HCT116 (cell line): ENCODE measurements around the gene WIZ. TPM values are rescaled to one million over a fixed set of nuclear protein-coding genes. Genes with fewer than 3 reads are reported as not detected.

Experiments
- ATAC-seq: fragments of 200-7000 bp; cut with Tn5 transposase; 2 replicates; pipeline ENCODE4 v1.9.1; 2020; ENCODE audit warnings: mild to moderate bottlenecking, moderate library complexity
- BruUV-seq: library from RNA; stranded (reverse); fragments of 400-500 nt; replicated peaks from 2 replicates; lab custom pipeline; 2021; lab: Mats Ljungman, UMichigan
- CTCF ChIA-PET: fragments of 300-600 bp; sonication (Branson Sonifier 250); formaldehyde crosslinking; loops from one replicate; lab custom pipeline; 2021; ENCODE audit warnings: antibody characterized with exemption; lab: Charles Lee
- POLR2A ChIA-PET: fragments of 300-600, 350-600 bp; sonication (Branson Sonifier 250); formaldehyde crosslinking; loops from one replicate; lab custom pipeline; 2021; ENCODE audit warnings: antibody characterized with exemption; lab: Charles Lee
- RAD21 ChIA-PET, 2 experiments: fragments of 300-600 bp; sonication (Branson Sonifier 250); formaldehyde crosslinking; loops; one replicate each; lab custom pipeline; 2023; ENCODE audit warnings: low total read pairs in 2 of 2; ENCODE audit not compliant: uncharacterized antibody in 2 of 2, unreplicated experiment in 2 of 2, low non-redundant PET in 1 of 2; lab: Charles Lee
- DNase-seq: peaks from one replicate; pipeline ENCODE4 v3.0.0-alpha.2; 2010; ENCODE audit warnings: low read depth, low spot score
- H2AFZ ChIP-seq: fragments of 200-600 bp; shearing (Covaris generic), sonication (generic); 2 replicates; pipeline ENCODE4 v1.6.1; 2017; ENCODE audit warnings: low read depth, mixed run types, mixed read lengths, antibody characterized with exemption, low read length; ENCODE audit not compliant: poor library complexity, severe bottlenecking
- H3K27ac ChIP-seq: 2 replicates; pipeline ENCODE4 v1.5.1; 2012; ENCODE audit warnings: low read depth, low read length
- H3K27me3 ChIP-seq: fragments of 200-600 bp; sonication (generic); 2 replicates; pipeline ENCODE4 v1.6.1; 2016; ENCODE audit warnings: mixed run types, low read length, mixed read lengths; ENCODE audit not compliant: insufficient read depth
- H3K36me3 ChIP-seq, 2 experiments: fragments of 200-500 bp in 1 of 2; fragments of 200-600 bp in 1 of 2; sonication (Bioruptor generic) in 1 of 2; sonication (generic) in 1 of 2; 2 replicates each; pipeline versions ENCODE4 v1.5.1 to v1.6.1; 2014 to 2016; ENCODE audit warnings: low read length in 2 of 2, inconsistent platforms in 1 of 2, mixed read lengths in 1 of 2, mixed run types in 1 of 2; ENCODE audit not compliant: insufficient read depth in 2 of 2, control insufficient read depth in 1 of 2
- H3K4me1 ChIP-seq, 2 experiments: fragments of 200-600 bp in 1 of 2; sonication (generic) in 1 of 2; 2 replicates each; pipeline versions ENCODE4 v1.5.1 to v1.6.1; 2012 to 2017; ENCODE audit warnings: low read length in 2 of 2, inconsistent platforms in 1 of 2, mild to moderate bottlenecking in 1 of 2, mixed read lengths in 1 of 2, mixed run types in 1 of 2, moderate library complexity in 1 of 2; ENCODE audit not compliant: insufficient read depth in 2 of 2, control insufficient read depth in 1 of 2
- H3K4me2 ChIP-seq: fragments of 200-600 bp; sonication (generic); 2 replicates; pipeline ENCODE4 v1.6.1; 2017; ENCODE audit warnings: mixed run types, low read length, mixed read lengths
- H3K4me3 ChIP-seq, 2 experiments: fragments of 200-600 bp in 1 of 2; sonication (generic) in 1 of 2; replicated peaks in 1 of 2; 2 replicates each; pipeline ENCODE4 v1.5.1; 2011 to 2016; ENCODE audit warnings: low read length in 2 of 2, control low read depth in 1 of 2, low read depth in 1 of 2, mild to moderate bottlenecking in 1 of 2, mixed read lengths in 1 of 2, mixed run types in 1 of 2
- H3K79me2 ChIP-seq: fragments of 200-600 bp; sonication (generic); 2 replicates; pipeline ENCODE4 v1.6.1; 2017; ENCODE audit warnings: mild to moderate bottlenecking, mixed run types, low read length, moderate library complexity, mixed read lengths; ENCODE audit not compliant: insufficient read depth
- H3K9ac ChIP-seq: fragments of 200-600 bp; sonication (generic); 2 replicates; pipeline ENCODE4 v1.6.1; 2016; ENCODE audit warnings: low read length, mixed read lengths
- H3K9me2 ChIP-seq: fragments of 200-600 bp; sonication (generic), shearing (Covaris generic); 2 replicates; pipeline ENCODE4 v1.6.1; 2017; ENCODE audit warnings: mixed run types, mild to moderate bottlenecking, moderate library complexity; ENCODE audit not compliant: insufficient read depth
- H3K9me3 ChIP-seq, 2 experiments: fragments of 200-500 bp in 1 of 2; fragments of 200-600 bp in 1 of 2; sonication (Bioruptor generic) in 1 of 2; sonication (generic) in 1 of 2; 2 replicates each; pipeline ENCODE4 v1.6.1; 2014 to 2017; ENCODE audit warnings: low read length in 2 of 2, mixed read lengths in 2 of 2, inconsistent platforms in 1 of 2, low read depth in 1 of 2, mild to moderate bottlenecking in 1 of 2, mixed run types in 1 of 2, moderate library complexity in 1 of 2; ENCODE audit not compliant: control insufficient read depth in 1 of 2, insufficient read depth in 1 of 2
- H4K20me1 ChIP-seq: fragments of 200-600 bp; sonication (generic), shearing (Covaris generic); 2 replicates; pipeline ENCODE4 v1.6.1; 2017; ENCODE audit warnings: mixed run types, mild to moderate bottlenecking, moderate library complexity; ENCODE audit not compliant: insufficient read depth
- ELF1 ChIP-seq: IDR thresholded peaks from 2 replicates; pipeline ENCODE4 v1.6.1; 2012; ENCODE audit warnings: low read depth, borderline replicate concordance
- EZH2 ChIP-seq: fragments of 200-600 bp; sonication (generic); IDR thresholded peaks from 2 replicates; pipeline ENCODE4 v1.6.1; 2017; ENCODE audit warnings: antibody characterized with exemption, mixed run types
- POLR2A ChIP-seq: IDR thresholded peaks from 2 replicates; pipeline ENCODE4 v1.7.0; 2011; ENCODE audit warnings: borderline replicate concordance; ENCODE audit not compliant: insufficient read depth, insufficient read length; ENCODE audit errors: extremely low read depth
- YY1 ChIP-seq: IDR thresholded peaks from 2 replicates; pipeline ENCODE4 v1.6.1; 2011; ENCODE audit warnings: low read length, low read depth, moderate library complexity, mild to moderate bottlenecking; ENCODE audit not compliant: insufficient replicate concordance; ENCODE audit errors: extremely low read depth
- intact Hi-C: fragments of 100-400 bp; cut with micrococcal nuclease; formaldehyde crosslinking; loops from 2 replicates; pipeline ENCODE4 v1.10.0; 2022
- total RNA-seq: library from RNA; stranded (reverse); gene quantifications from one replicate; pipeline ENCODE4 v1.2.1, GENCODE V29; 2021; ENCODE audit not compliant: unreplicated experiment
- TF ChIP-seq, protein P1 (sequence below): IDR thresholded peaks from 2 replicates; pipeline ENCODE4 v1.6.1; 2012
- TF ChIP-seq, protein P2 (sequence below): IDR thresholded peaks from 2 replicates; pipeline ENCODE4 v1.6.1; 2012

Gene WIZ
- total RNA-seq, 1 experiment from 2014 or later = 28.4 TPM

DNA sequence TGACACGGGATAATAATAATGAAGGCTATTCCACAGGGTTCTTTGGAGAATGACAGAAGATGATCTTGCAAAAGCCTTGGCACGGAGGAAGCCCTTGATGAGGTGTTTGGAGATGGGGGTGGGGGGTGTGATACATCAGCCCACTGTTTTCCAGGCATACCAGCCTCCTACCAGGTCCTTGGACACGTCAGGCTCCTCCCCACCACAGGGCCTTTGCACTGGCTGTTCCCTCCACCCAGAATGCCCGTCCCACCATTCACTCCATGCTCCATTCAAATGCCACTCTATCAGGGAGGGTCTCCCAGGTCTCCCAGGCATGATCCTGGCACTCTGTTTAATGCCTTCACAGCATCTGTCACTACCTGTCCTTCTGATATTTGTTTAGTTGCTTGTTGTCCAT, 2.7 kb downstream of the WIZ start (continued):
- TF ChIP-seq EZH2 = no peak

DNA sequence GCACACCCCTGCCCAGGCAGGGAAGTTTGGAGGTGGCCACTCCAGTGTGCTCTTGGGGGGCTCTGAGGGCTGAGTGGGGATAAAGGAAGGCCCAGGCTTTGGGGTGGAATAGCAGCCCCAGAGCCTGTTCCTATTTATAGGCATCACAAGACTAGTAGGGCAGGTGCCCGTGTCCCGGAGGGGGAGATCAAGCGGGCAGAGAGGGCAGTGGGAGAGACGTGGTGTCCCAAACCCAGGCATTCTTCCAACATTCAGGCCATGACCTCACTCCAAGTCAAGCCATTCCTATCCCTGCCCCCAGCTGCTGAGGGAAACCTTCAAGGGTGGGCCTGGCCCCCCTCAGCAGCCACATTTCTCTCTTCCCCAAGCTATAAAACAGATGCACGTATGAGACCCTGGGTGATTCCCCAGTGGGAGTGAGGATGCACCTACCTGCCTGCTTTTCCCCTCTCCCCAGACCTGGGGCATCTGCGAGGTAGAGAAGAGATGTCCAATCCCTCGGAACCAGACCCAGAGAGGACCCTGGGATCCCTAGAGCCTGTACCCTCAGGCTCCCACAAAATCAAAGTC, 3.9 kb downstream of the WIZ start:
- CTCF ChIA-PET = no interaction called here
- no peaks in the 10 kb centered on the region for H3K79me2 ChIP-seq
- no peaks in the 10 kb centered on the region for H3K36me3 ChIP-seq
- RAD21 ChIA-PET = no interaction called here
- no peaks in the 10 kb centered on the region for H3K27me3 ChIP-seq
- intact Hi-C loops = no loop called here
- DNase-seq = no peak
- H2AFZ ChIP-seq = no peak overlapping the region
- no peaks in the 10 kb centered on the region for H3K9me3 ChIP-seq
- H3K4me1 ChIP-seq = peaks cover 6 to 19% of the 10 kb centered on the region in 2 experiments; a peak in 3 of 4 replicates
- H3K4me3 ChIP-seq = no peak overlapping the region
- TF ChIP-seq, protein P1, sequence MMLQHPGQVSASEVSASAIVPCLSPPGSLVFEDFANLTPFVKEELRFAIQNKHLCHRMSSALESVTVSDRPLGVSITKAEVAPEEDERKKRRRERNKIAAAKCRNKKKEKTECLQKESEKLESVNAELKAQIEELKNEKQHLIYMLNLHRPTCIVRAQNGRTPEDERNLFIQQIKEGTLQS = no peak
- TF ChIP-seq, all 23 proteins: peak for 0
- H3K9me2 ChIP-seq = no peaks in the 10 kb centered on the region
- no TSS peak for BruUV-seq
- H4K20me1 ChIP-seq = no peaks in the 10 kb centered on the region
- H3K4me2 ChIP-seq = no peak overlapping the region
- POLR2A ChIA-PET = no interaction called here
- ATAC-seq = no peak
- H3K27ac ChIP-seq = no peak overlapping the region
- H3K9ac ChIP-seq = no peak overlapping the region

DNA sequence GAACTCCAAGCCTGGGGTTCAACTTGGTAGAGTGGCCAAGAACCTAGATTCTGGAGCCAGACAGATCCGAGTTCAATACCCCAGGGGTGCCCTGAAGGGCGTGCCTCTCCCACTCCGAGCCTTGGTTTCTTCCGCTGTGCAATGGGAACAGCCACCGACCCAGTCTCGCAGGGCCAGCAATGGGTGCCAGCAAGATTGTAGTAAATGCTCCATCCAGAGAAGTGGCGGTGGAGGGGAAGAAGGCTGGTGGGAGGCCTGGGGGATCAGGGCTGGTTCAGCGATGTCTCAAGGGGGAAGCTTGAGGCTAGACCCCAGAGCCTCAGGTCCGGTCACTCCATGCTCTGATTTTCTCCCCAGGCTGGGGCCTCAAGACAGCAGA, 4.5 kb downstream of the WIZ start:
- no peak for DNase-seq
- TF ChIP-seq YY1 (no peak), POLR2A (no peak), ELF1 (no peak)
- TF ChIP-seq, protein P2, sequence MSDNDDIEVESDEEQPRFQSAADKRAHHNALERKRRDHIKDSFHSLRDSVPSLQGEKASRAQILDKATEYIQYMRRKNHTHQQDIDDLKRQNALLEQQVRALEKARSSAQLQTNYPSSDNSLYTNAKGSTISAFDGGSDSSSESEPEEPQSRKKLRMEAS = no peak
- CTCF ChIA-PET = no interaction called here
- H4K20me1 ChIP-seq = no peaks in the 10 kb centered on the region
- no TSS peak for BruUV-seq
- RAD21 ChIA-PET = no interaction called here
- no peaks in the 10 kb centered on the region for H3K27me3 ChIP-seq
- no peak overlapping the region for H3K4me3 ChIP-seq
- H3K4me1 ChIP-seq = peaks cover 6 to 13% of the 10 kb centered on the region in 2 experiments; a peak in 3 of 4 replicates
- H3K4me2 ChIP-seq = no peak overlapping the region
- no peaks in the 10 kb centered on the region for H3K9me3 ChIP-seq
- ATAC-seq = no peak
- no peak overlapping the region for H2AFZ ChIP-seq
- no peaks in the 10 kb centered on the region for H3K9me2 ChIP-seq
- H3K9ac ChIP-seq = no peak overlapping the region
- intact Hi-C loops = no loop called here
- H3K27ac ChIP-seq = no peak overlapping the region
- no peaks in the 10 kb centered on the region for H3K79me2 ChIP-seq
- no peaks in the 10 kb centered on the region for H3K36me3 ChIP-seq
- POLR2A ChIA-PET = no interaction called here
